Measurements from ENCODE around the gene MNX1.

The MNX1 gene

GRCh38 chr7:157018328-157018996 is 8.0 kb upstream of the MNX1 start:
- peaks cover 100% of the 10 kb centered on the region for H3K27me3 ChIP-seq

GRCh38 chr7:157017603-157018327 is 7.3 kb upstream of the MNX1 start:
- Histone ChIP-seq H3K9me3 (no peaks in the 10 kb centered on the region), H3K4me3 (ENCODE audit: low read depth, low read length) (no peak overlapping the region), H3K4me1 (no peaks in the 10 kb centered on the region), H3K27me3 (peaks cover 99% of the 10 kb centered on the region), H3K36me3 (no peaks in the 10 kb centered on the region)
- no peak for TF ChIP-seq CTCF (IDR thresholded peaks at IDR 0.05; ENCODE audit: low read depth, low read length)
- no peak for DNase-seq

More at GRCh38 chr7:157018328-157018996, 8.0 kb upstream of the MNX1 start:
- no peak for DNase-seq
- Histone ChIP-seq H3K36me3 (no peaks in the 10 kb centered on the region), H3K9me3 (no peaks in the 10 kb centered on the region), H3K4me1 (no peaks in the 10 kb centered on the region), H3K4me3 (ENCODE audit: low read depth, low read length) (no peak overlapping the region)
- no peak for TF ChIP-seq CTCF (IDR thresholded peaks at IDR 0.05; ENCODE audit: low read depth, low read length)

- Histone ChIP-seq H3K9me3 (no peaks in the 10 kb centered on the region), H3K36me3 (no peaks in the 10 kb centered on the region), H3K4me1 (no peaks in the 10 kb centered on the region), H3K27me3 (peaks cover 99% of the 10 kb centered on the region), H3K4me3 (ENCODE audit: low read depth, low read length) (no peak overlapping the region)
- no peak for TF ChIP-seq CTCF (IDR thresholded peaks at IDR 0.05; ENCODE audit: low read depth, low read length)
- no peak for DNase-seq
Observed at GRCh38 chr7:157017149-157017548, 6.7 kb upstream of the MNX1 start.

- Histone ChIP-seq H3K4me3 (ENCODE audit: low read depth, low read length) (no peak overlapping the region), H3K27me3 (peaks cover 99% of the 10 kb centered on the region), H3K36me3 (no peaks in the 10 kb centered on the region), H3K9me3 (no peaks in the 10 kb centered on the region; the same call in 1 of the 2 replicates), H3K4me1 (no peaks in the 10 kb centered on the region)
- DNase-seq, result no peak
- no peak for TF ChIP-seq CTCF (IDR thresholded peaks at IDR 0.05; ENCODE audit: low read depth, low read length)
Observed at GRCh38 chr7:157016352-157017041, 6.0 kb upstream of the MNX1 start.

GRCh38 chr7:157016024-157016351 is 5.5 kb upstream of the MNX1 start:
- Histone ChIP-seq H3K9me3 (peaks cover 2% of the 10 kb centered on the region; the same call in 1 of the 2 replicates), H3K27me3 (peaks cover 99% of the 10 kb centered on the region), H3K36me3 (no peaks in the 10 kb centered on the region), H3K4me1 (no peaks in the 10 kb centered on the region), H3K4me3 (ENCODE audit: low read depth, low read length) (no peak overlapping the region)
- no peak for TF ChIP-seq CTCF (IDR thresholded peaks at IDR 0.05; ENCODE audit: low read depth, low read length)
- DNase-seq, result no peak
